Osteoblast (primary cell): ENCODE measurements around the gene RAI14. TPM values are rescaled to one million over a fixed set of nuclear protein-coding genes. Genes with fewer than 3 reads are reported as not detected.

ENCODE experiments used
- DNase-seq: peaks from one replicate; pipeline ENCODE4 v3.0.0; 2011; ENCODE audit warnings: low spot score, mixed read lengths; ENCODE audit not compliant: insufficient read length; ENCODE audit errors: missing footprints
- H2AFZ ChIP-seq: 2 replicates; pipeline ENCODE4 v1.6.0; 2011; ENCODE audit warnings: mild to moderate bottlenecking, low read length
- H3K27ac ChIP-seq: 2 replicates; pipeline ENCODE4 v1.5.1; 2011; ENCODE audit warnings: mild to moderate bottlenecking, low read depth, low read length, moderate library complexity
- H3K27me3 ChIP-seq: 2 replicates; pipeline ENCODE4 v1.6.0; 2012; ENCODE audit warnings: mild to moderate bottlenecking, control low read depth, inconsistent platforms, low read length, moderate library complexity; ENCODE audit not compliant: insufficient read depth
- H3K36me3 ChIP-seq: 2 replicates; pipeline ENCODE4 v1.5.1; 2011; ENCODE audit warnings: mild to moderate bottlenecking, low read length, control low read depth, moderate library complexity; ENCODE audit not compliant: insufficient read depth
- H3K4me1 ChIP-seq: 2 replicates; pipeline ENCODE4 v1.5.1; 2011; ENCODE audit warnings: mild to moderate bottlenecking, low read length, control low read depth, moderate library complexity; ENCODE audit not compliant: insufficient read depth
- H3K4me2 ChIP-seq: 2 replicates; pipeline ENCODE4 v1.6.0; 2011; ENCODE audit warnings: mild to moderate bottlenecking, low read length; ENCODE audit not compliant: insufficient read depth
- H3K4me3 ChIP-seq: fragments of 200-600 bp; sonication (generic); 3 replicates; pipeline ENCODE4 v1.5.1; 2012; ENCODE audit warnings: mild to moderate bottlenecking, low read length, inconsistent platforms; ENCODE audit not compliant: insufficient read depth
- H3K79me2 ChIP-seq: 2 replicates; pipeline ENCODE4 v1.6.0; 2012; ENCODE audit warnings: mild to moderate bottlenecking, low read length, control low read depth, inconsistent platforms; ENCODE audit not compliant: insufficient read depth
- H3K9me3 ChIP-seq: 2 replicates; pipeline ENCODE4 v1.5.1; 2011; ENCODE audit warnings: low read depth, low read length, control low read depth
- H4K20me1 ChIP-seq: 2 replicates; pipeline ENCODE4 v1.6.0; 2012; ENCODE audit warnings: mild to moderate bottlenecking, low read length, control low read depth; ENCODE audit not compliant: insufficient read depth
- CTCF ChIP-seq: IDR thresholded peaks from 2 replicates; pipeline ENCODE4 v1.5.1; 2011; ENCODE audit warnings: mild to moderate bottlenecking, low read depth, low read length, moderate library complexity; ENCODE audit errors: extremely low read depth
- total RNA-seq: library from RNA; depleted of rRNA; stranded (reverse); fragments of >200 nt; gene quantifications from 2 replicates; pipeline ENCODE4 v1.2.3, GENCODE V29; 2012

The RAI14 gene
- total RNA-seq, 1 donor: 149 TPM

GRCh38 chr5:34767180-34767579 lies 111.1 kb downstream of the RAI14 start:
- peaks cover 53% of the 10 kb centered on the region for H3K36me3 ChIP-seq
- no peak for TF ChIP-seq CTCF
- H3K27ac ChIP-seq: no peak overlapping the region
- H3K79me2 ChIP-seq: peaks cover 94% of the 10 kb centered on the region
- peaks cover 11% of the 10 kb centered on the region for H3K4me1 ChIP-seq
- H4K20me1 ChIP-seq: peaks cover 11% of the 10 kb centered on the region
- no peak overlapping the region for H3K4me2 ChIP-seq
- DNase-seq: no peak
- no peak overlapping the region for H2AFZ ChIP-seq
- no peaks in the 10 kb centered on the region for H3K27me3 ChIP-seq
- no peaks in the 10 kb centered on the region for H3K9me3 ChIP-seq
- H3K4me3 ChIP-seq: no peak overlapping the region

DNA sequence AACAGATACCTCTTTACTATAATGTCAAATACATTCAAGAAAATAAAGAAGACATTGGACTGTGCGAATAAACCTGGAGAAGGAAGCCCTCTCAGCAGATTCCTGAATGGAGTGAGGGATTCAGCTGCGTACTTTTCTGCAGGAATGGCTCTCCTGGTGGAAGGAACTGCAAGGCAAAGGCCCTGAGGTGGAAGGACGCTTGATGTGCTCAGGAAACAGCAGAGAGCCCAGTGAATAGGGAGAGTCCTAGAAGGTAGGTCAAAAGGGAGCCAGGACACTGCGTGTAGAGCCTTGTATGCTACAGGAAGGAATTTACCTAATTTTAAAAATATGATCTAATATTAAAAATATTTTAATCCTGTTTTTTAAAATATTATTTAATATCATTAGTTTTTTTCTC lies 114.4 kb downstream of the RAI14 start:
- no peak overlapping the region for H2AFZ ChIP-seq
- H4K20me1 ChIP-seq: peaks cover 13% of the 10 kb centered on the region
- no peak overlapping the region for H3K27ac ChIP-seq
- H3K4me2 ChIP-seq: no peak overlapping the region
- DNase-seq: no peak
- peaks cover 37% of the 10 kb centered on the region for H3K36me3 ChIP-seq
- no peak overlapping the region for H3K4me3 ChIP-seq
- no peaks in the 10 kb centered on the region for H3K4me1 ChIP-seq
- H3K9me3 ChIP-seq: no peaks in the 10 kb centered on the region
- H3K79me2 ChIP-seq: peaks cover 86% of the 10 kb centered on the region
- no peaks in the 10 kb centered on the region for H3K27me3 ChIP-seq
- TF ChIP-seq CTCF: no peak

- H2AFZ ChIP-seq: no peak overlapping the region
- no peak overlapping the region for H3K27ac ChIP-seq
- H3K27me3 ChIP-seq: no peaks in the 10 kb centered on the region
- H3K4me2 ChIP-seq: no peak overlapping the region
- TF ChIP-seq CTCF: no peak
- peaks cover 33% of the 10 kb centered on the region for H3K36me3 ChIP-seq
- no peaks in the 10 kb centered on the region for H3K4me1 ChIP-seq
- H3K4me3 ChIP-seq: no peak overlapping the region
- DNase-seq: no peak
- peaks cover 86% of the 10 kb centered on the region for H3K79me2 ChIP-seq
- peaks cover 17% of the 10 kb centered on the region for H4K20me1 ChIP-seq
- H3K9me3 ChIP-seq: no peaks in the 10 kb centered on the region
Observed at GRCh38 chr5:34771076-34771475, 114.9 kb downstream of the RAI14 start.

- Histone ChIP-seq H2AFZ (no peak overlapping the region), H3K27ac (no peak overlapping the region), H3K9me3 (no peaks in the 10 kb centered on the region), H3K79me2 (peaks cover 77% of the 10 kb centered on the region), H4K20me1 (peaks cover 21% of the 10 kb centered on the region), H3K4me2 (no peak overlapping the region), H3K4me1 (no peaks in the 10 kb centered on the region), H3K4me3 (no peak overlapping the region), H3K27me3 (no peaks in the 10 kb centered on the region), H3K36me3 (peaks cover 30% of the 10 kb centered on the region)
- DNase-seq: no peak
- TF ChIP-seq CTCF: no peak
Observed at GRCh38 chr5:34772267-34773098, 116.4 kb downstream of the RAI14 start.
